ENCODE data around the gene STK32C. TPM values are rescaled to one million over a fixed set of nuclear protein-coding genes. Genes with fewer than 3 reads are reported as not detected.

The STK32C gene
- total and polyA plus RNA-seq, 10 of the 15 experiments (the other 5 are each of a cell fraction or from before 2014, with no cell fraction given) = 1.5 to 18.1 (median 6.4) TPM

DNA sequence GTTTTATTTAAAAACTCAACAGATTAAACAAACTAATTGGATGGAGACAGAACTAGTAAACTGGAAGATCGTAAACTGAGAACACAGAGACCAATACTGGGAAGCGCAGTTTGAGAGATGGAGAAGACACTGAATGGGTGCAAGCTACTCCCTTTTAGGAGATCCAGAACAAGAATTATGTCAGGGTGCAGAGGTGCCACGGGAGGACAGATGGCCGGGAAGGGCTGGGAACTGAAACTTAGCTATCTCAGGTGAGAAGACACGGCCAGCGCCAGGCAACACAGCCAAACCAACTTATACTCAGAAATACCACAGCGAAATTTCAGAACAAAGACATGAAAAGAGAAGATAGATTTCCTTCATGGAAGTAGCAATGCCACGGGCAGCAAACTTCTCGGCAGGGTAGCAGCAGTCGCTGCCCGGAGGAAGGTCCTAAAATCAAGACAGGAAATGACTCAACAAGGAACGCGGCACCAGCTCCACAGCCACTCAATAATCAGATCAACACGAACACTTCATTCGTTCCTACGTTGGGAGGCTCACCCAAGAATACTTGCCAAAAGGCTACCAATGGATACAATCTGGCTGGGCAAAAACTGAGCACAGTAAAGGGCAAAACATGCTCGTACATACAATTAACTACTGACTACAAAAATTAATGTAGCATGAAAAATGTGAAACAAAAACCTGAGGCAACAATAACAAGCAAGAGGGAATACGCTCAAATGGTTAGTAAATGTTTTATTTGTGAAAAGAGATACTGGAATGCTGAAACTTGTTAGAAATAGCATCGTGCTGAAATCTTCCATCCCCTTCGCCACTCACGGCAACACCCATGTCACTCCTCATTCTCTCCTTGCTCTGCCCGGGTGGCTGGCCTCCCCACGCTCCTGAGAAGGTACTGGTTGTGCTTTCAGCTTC, 22.1 kb upstream of the STK32C start:
- peak overlapping the region; percentile 91 for H3K27ac ChIP-seq (ENCODE audit: control insufficient read depth, insufficient read depth)
- H3K79me2 ChIP-seq (ENCODE audit: control insufficient read depth, insufficient read depth, low read length) = peaks cover 31% of the 10 kb centered on the region
- intact Hi-C loops (cut with micrococcal nuclease; ENCODE audit: unreplicated experiment) (loop anchor here (5.0 to 10.0 kb wide), 2 partner anchors 245 to 428 kb away; partner anchors contain the start of gene PPP2R2D), in situ Hi-C loops (cut with MboI) (loop anchor here (10.0 kb wide), 1 partner anchor 425 kb away; the partner anchor contains the start of gene PPP2R2D)
- ChIA-PET SMC1A (ENCODE audit: uncharacterized antibody, unreplicated experiment) (no interaction called here), RAD21 (ENCODE audit: unreplicated experiment) (no interaction called here), CTCF (no interaction called here), POLR2A (no interaction called here)
- ATAC-seq (no peak), FAIRE-seq (peak; percentile 54), DNase-seq (ENCODE audit: low read depth, low spot score) (no peak)
- peaks cover 13% of the 10 kb centered on the region for H3K4me1 ChIP-seq (ENCODE audit: control insufficient read depth, insufficient read depth, low read length)
- H3K27me3 ChIP-seq (replicated peaks in 1 of 2; ENCODE audit: control insufficient read depth in 2 of 2, insufficient read depth in 2 of 2, low read length in 1 of 2) = no peaks in the 10 kb centered on the region
- BruUV-seq (replicated peaks) = no TSS peak
- H3K9ac ChIP-seq (ENCODE audit: control insufficient read depth, insufficient read depth, low read length) = peak overlapping the region; percentile 64
- no peaks in the 10 kb centered on the region for H4K20me1 ChIP-seq (ENCODE audit: control insufficient read depth, insufficient read depth)
- peak overlapping the region; percentile 55 for H2AFZ ChIP-seq (ENCODE audit: control insufficient read depth, low read depth, low read length)
- H3K4me3 ChIP-seq = peak overlapping the region; percentile 100
- H3K9me3 ChIP-seq (replicated peaks; ENCODE audit: control insufficient read depth, insufficient read depth, low read length) = peaks cover 1% of the 10 kb centered on the region; the same call in 1 of the 3 replicates
- WGBS (ENCODE audit: insufficient coverage, insufficient replicate concordance, low lambda C conversion rate, missing lambda C conversion rate) = 17% methylated on average over 23 of the region's 23 CpGs
- no peaks in the 10 kb centered on the region for H3K36me3 ChIP-seq (ENCODE audit: control insufficient read depth in 2 of 2, insufficient read depth in 2 of 2, low read length in 1 of 2)
- H3K4me2 ChIP-seq (ENCODE audit: control insufficient read depth, insufficient read depth) = peak overlapping the region; percentile 96
- TF ChIP-seq RBBP5 (conservative IDR thresholded peaks at IDR 0.05) (no peak), CREB1 (IDR thresholded peaks at IDR 0.05; ENCODE audit: low read depth) (0 out of 2 replicates have a peak, but pooled peaks have one; percentile 24), CHD2 (IDR thresholded peaks at IDR 0.05; ENCODE audit: borderline replicate concordance, low read depth, low read length) (no peak), EED (IDR thresholded peaks at IDR 0.05; ENCODE audit: low read depth) (no peak), ZNF274 (IDR thresholded peaks at IDR 0.05; ENCODE audit: insufficient read depth, insufficient read length) (no peak), NR2F1 (conservative IDR thresholded peaks at IDR 0.05) (no peak), GATAD2B (conservative IDR thresholded peaks at IDR 0.05; ENCODE audit: low read depth) (no peak), ZNF24 (IDR thresholded peaks at IDR 0.05) (peak; percentile 89), HCFC1 (IDR thresholded peaks at IDR 0.05; ENCODE audit: low read length) (no peak), NFIC (IDR thresholded peaks at IDR 0.05; ENCODE audit: low read depth, low read length) (no peak), GABPA (IDR thresholded peaks at IDR 0.05; ENCODE audit: low read depth) (0 out of 2 replicates have a peak, but pooled peaks have one; percentile 21)
- TF ChIP-seq, protein P1, sequence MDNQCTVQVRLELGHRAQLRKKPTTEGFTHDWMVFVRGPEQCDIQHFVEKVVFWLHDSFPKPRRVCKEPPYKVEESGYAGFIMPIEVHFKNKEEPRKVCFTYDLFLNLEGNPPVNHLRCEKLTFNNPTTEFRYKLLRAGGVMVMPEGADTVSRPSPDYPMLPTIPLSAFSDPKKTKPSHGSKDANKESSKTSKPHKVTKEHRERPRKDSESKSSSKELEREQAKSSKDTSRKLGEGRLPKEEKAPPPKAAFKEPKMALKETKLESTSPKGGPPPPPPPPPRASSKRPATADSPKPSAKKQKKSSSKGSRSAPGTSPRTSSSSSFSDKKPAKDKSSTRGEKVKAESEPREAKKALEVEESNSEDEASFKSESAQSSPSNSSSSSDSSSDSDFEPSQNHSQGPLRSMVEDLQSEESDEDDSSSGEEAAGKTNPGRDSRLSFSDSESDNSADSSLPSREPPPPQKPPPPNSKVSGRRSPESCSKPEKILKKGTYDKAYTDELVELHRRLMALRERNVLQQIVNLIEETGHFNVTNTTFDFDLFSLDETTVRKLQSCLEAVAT (IDR thresholded peaks at IDR 0.05) = no peak
- TF ChIP-seq, protein P2, sequence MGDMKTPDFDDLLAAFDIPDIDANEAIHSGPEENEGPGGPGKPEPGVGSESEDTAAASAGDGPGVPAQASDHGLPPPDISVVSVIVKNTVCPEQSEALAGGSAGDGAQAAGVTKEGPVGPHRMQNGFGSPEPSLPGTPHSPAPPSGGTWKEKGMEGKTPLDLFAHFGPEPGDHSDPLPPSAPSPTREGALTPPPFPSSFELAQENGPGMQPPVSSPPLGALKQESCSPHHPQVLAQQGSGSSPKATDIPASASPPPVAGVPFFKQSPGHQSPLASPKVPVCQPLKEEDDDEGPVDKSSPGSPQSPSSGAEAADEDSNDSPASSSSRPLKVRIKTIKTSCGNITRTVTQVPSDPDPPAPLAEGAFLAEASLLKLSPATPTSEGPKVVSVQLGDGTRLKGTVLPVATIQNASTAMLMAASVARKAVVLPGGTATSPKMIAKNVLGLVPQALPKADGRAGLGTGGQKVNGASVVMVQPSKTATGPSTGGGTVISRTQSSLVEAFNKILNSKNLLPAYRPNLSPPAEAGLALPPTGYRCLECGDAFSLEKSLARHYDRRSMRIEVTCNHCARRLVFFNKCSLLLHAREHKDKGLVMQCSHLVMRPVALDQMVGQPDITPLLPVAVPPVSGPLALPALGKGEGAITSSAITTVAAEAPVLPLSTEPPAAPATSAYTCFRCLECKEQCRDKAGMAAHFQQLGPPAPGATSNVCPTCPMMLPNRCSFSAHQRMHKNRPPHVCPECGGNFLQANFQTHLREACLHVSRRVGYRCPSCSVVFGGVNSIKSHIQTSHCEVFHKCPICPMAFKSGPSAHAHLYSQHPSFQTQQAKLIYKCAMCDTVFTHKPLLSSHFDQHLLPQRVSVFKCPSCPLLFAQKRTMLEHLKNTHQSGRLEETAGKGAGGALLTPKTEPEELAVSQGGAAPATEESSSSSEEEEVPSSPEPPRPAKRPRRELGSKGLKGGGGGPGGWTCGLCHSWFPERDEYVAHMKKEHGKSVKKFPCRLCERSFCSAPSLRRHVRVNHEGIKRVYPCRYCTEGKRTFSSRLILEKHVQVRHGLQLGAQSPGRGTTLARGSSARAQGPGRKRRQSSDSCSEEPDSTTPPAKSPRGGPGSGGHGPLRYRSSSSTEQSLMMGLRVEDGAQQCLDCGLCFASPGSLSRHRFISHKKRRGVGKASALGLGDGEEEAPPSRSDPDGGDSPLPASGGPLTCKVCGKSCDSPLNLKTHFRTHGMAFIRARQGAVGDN (IDR thresholded peaks at IDR 0.05) = no peak
- TF ChIP-seq, protein P3, sequence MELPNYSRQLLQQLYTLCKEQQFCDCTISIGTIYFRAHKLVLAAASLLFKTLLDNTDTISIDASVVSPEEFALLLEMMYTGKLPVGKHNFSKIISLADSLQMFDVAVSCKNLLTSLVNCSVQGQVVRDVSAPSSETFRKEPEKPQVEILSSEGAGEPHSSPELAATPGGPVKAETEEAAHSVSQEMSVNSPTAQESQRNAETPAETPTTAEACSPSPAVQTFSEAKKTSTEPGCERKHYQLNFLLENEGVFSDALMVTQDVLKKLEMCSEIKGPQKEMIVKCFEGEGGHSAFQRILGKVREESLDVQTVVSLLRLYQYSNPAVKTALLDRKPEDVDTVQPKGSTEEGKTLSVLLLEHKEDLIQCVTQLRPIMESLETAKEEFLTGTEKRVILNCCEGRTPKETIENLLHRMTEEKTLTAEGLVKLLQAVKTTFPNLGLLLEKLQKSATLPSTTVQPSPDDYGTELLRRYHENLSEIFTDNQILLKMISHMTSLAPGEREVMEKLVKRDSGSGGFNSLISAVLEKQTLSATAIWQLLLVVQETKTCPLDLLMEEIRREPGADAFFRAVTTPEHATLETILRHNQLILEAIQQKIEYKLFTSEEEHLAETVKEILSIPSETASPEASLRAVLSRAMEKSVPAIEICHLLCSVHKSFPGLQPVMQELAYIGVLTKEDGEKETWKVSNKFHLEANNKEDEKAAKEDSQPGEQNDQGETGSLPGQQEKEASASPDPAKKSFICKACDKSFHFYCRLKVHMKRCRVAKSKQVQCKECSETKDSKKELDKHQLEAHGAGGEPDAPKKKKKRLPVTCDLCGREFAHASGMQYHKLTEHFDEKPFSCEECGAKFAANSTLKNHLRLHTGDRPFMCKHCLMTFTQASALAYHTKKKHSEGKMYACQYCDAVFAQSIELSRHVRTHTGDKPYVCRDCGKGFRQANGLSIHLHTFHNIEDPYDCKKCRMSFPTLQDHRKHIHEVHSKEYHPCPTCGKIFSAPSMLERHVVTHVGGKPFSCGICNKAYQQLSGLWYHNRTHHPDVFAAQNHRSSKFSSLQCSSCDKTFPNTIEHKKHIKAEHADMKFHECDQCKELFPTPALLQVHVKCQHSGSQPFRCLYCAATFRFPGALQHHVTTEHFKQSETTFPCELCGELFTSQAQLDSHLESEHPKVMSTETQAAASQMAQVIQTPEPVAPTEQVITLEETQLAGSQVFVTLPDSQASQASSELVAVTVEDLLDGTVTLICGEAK (IDR thresholded peaks at IDR 0.05; ENCODE audit: borderline replicate concordance) = no peak

All from GM12878 (cell line).